ENCODE results near the gene USP40.

The USP40 gene

DNA sequence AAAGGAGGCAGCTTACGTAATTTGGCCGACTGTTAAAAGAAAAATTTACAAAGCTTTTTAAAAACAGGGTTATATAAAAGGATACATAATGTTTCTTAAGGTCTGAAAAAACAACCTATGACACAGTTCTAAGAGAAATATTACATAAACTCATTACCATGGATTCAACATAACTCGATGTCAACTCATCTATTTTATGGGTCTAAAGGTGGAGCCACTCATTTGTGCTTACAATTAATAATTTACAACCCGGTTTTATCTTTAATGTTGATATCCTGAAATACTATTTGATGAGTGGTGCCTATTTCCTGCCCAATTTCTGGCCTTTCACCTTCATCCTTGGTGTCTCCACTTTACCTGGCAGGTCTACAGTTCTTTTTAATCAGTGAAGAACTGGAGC, 15.1 kb downstream of the USP40 start:
- DNase-seq, result no peak

DNA sequence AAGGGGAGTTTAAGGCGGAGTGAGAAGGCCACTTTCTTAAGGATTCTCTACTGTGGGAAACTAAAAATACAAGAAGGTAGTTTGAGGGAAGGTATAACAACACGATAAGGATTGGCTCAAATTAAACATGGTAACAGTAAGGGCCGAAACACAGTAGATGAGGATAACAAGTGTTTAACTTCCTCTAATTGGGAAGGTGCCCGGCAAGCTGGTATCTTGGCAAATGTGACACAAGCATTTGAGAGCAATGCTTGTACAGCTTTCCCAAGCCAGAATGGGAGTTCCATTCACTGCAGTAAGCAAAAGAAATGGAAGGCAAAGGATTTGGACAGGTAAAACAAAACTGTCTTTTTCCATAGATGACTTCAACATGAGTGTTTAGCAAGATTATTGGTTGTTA, 19.8 kb downstream of the USP40 start:
- DNase-seq, result no peak

DNA sequence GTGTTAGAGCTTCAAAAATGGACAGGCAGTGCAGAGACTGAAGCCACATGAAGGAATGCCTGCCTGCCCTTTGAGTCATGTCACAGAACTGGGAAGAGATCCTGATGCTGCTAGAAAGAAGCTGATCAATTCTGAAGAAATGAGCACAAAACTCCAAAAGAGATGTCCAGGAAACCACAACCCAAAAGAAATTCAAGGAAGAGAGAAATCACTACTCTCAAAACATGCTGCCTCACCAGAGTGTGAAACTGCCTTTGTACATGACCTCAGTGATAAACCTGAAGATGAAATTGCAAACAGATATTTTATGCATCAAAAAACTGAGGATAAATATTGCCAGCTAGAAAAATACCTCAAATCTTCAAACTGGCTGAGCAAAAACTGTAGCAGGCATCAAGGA, 20.5 kb downstream of the USP40 start:
- DNase-seq, result no peak

DNA sequence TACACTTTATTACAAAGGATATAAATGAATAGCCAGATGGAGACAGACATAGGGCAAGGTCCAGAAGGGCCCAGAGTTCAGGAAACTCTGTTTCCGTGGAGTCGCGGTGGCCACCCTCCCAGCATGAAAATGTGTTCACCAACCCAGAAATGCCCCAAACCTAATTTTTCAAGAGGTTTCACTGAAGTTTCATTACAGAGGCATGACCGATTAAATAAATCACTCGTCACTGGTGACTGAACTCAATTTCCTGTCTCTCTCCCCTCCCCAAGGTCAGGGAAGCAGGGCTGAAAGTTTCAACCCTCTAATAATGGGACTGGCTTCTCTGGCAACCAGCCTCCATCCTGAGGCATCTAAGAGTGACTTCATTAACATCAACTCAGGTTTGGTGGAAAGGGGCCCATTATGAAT, 22.4 kb downstream of the USP40 start:
- DNase-seq, result no peak

DNA sequence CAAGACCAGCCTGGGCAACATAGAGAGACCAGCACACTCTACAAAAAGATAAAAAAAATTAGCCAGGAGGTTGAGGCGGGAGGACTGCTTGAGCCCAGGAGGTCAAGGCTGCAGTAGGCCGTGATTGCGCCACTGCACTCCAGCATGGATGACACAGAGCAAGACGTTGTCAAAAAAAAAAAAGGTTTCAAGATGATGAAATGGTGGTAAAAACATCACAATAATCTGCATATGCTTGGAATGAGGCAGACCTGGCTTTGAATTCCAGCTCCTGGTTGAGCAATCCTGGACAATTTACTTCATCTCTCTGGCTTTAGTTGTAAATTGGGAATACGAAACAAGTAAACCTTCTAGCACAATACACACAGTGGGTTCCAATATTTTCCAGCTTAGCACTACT, 24.1 kb downstream of the USP40 start:
- DNase-seq, result no peak

DNA sequence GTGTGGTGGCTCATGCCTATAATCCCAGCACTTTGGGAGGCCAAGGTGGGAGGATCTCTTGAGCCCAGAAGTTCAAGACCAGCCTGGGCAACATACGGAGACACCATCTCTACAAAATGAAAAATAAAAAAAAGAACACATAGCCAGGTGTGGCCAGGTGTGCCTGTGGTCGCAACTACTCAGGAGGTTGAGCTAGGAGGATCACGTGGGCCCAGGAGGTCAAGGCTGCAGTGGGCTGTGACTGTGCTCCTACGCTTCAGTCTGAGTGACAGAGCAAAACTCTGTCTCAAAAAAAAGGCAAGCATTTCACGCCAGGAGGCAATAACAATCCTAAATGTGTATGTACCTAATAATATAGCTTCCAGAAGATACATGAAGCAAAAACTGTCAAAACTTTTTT, 27.8 kb downstream of the USP40 start:
- no peak for DNase-seq

DNA sequence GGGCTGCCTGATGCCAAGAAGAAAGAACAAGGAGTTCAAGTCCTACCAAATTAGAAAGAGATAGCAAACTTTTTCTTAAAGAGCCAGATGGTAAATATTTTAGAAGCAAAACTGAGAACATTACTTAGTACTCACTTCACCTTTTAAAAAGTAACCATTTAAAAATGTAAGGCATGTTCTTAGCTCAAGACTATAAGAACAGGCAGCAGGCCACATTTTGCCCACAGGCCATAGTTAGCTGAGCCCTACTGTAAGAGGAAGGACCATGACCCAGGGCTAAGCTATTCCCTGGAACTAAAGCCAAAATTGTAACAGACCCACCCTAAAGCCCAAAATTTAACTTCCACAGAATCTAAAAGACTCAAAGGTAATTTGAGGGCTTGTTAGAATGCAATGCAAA, 31.3 kb downstream of the USP40 start:
- DNase-seq, result no peak

DNA sequence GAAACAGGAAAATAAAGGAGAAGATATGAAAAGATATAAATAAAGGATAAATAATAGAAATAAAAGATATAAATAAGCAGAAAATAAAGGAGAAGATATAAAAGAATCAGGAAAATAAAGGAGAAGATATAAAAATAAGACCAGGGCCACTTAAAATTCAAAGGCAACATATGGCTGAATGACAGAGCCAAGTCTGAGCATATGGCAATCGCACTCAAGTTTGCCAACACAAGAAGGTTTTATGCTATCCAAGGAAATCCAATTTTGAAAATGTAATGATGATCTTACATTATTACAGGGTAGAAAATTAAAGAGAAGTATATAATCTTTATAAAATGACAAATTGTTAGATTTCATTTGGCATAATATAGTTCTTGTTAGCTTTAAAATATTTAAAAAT, 33.6 kb downstream of the USP40 start:
- no peak for DNase-seq

DNA sequence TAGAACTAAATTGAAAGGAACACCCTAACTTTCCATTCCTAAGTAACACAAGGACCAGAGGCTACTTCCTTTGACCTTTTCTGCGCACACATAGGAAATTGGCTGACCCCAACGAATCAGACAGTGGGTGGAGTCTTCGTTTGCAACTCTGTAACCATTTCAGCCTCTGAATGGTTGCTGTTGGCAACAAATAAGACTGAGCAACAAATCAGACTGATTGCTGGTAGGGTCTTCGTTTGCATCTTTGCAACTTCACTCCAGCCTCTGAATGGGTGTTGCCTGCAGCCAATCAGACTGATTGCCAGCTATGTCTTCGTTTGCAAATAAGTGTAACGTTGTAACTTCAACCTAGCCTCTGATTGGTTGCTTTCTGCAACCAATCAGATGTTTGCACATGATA, 34.6 kb downstream of the USP40 start:
- no peak for DNase-seq

DNA sequence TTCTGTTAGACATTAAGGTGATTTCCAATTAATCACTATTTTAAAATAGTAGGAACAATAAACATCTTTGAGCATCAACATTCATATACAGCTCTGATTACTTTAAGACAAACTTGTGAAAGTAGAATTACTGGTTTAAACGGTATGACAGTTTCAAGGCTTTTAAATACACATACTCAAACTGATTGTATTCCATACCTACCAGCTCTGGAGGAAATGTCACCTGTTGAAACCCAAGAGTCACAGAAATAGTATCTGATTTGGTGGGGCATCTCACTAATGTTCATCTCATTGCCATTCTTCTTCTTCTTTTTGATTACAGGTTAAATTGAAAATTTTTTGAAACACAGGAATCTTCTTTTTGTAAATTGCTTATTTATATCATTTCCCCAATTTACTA, 36.2 kb downstream of the USP40 start:
- DNase-seq, result no peak

DNA sequence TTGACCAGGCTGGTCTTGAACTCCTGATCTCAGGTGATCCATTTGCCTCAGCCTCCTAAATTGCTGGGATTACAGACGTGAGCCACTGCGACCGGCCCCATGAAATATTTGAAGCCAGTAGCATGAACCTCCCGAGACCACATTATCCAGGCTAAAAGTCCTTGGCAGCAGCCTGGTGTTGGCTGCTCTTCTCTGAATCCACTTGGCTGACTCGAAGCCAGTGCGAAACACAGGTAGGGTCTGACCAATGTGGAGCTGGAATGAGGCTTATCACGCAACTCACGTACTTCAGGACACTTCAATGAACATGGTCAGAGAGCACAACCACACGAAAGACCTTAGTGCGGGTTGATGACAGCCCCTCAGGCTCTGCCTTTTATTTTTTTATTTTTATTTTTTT, 38.4 kb downstream of the USP40 start:
- no peak for DNase-seq

DNA sequence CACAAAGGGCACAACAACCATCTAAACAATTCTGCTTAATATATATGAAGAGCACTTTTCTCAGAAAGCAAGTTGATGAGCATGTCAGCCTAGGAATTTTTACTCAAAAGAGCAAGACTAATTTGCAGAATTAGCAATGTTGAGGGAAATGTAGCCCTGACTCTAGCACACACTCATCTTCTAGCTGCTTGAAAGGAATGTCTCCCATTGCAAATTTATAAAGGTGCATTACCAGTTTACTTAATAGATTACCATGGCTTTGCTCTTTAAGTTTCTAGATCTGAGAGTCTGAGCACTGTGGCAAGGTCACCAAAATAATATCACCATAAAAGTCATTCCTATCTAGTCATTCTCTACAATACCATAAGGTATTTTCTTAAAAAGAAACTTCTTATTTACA, 40.8 kb downstream of the USP40 start:
- no peak for DNase-seq

DNA sequence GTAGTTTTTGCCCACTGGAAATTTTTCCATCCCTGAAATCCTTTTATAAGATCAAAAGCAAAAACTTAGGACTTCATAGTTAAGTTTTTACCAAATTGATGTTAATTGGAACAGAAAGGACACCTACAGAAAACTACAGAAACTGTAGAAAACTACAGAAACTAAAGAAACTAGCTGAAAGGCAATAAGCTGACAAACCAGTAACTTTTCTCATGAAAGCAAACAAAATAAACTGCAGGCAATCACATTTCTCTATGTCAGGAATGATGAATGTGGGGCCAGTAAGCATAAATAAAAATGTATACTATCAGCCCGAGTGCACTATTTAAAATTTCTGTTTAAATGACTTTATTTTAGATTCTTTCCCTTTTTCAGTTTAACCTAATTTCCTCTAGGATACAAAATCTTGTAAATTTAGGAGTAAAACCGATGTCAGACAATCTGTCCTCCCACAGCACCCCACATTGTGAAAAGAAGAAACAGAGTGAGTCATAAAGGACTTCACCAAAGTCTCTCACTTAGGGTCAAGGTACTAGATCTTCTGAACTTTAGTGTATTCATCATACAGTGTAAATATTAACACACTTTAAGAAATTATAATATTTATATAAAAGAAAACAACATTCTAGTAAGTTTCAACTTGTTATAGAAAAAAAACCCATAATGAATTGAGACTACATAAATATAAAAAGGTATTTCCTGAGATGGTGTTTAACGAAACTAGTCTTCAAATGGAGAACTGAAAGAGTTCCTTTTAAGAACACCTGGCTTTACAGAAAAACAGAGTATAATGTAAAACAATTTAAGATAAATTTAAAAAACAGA, 46.6 kb downstream of the USP40 start:
- no peak for DNase-seq

DNA sequence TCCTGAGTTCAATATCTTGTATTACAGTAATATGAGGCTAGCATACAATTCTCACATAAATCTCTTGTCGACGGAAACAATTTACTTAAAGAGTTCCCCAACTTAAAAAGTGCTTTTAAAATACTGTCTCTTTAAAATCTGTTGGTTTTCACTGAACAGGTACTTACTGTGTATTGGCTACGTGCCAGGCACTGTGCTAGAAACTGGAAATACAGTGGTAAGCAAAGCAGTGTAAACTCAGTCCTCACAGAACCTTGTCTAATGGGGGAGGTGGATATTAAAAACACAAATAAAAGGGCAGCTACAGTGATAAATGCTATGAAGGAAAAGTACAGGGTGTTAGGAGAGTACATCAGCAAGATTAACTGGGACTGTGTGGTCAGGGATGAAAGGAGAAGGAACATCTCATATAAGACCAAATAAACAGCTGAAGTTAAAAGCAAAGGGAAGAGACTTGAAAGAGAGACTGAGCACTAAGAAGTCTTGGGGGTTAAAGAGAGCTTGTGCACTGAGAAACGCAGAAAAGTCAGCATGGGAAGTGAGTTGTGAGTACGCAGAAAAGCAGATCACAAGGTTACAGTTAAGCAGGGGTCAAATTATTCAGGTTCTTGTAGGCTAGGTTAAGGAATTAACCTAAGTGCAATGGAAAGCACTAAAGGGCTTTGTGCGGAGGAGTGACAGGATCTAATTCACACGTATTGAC, 52.5 kb downstream of the USP40 start:
- DNase-seq, result no peak

DNA sequence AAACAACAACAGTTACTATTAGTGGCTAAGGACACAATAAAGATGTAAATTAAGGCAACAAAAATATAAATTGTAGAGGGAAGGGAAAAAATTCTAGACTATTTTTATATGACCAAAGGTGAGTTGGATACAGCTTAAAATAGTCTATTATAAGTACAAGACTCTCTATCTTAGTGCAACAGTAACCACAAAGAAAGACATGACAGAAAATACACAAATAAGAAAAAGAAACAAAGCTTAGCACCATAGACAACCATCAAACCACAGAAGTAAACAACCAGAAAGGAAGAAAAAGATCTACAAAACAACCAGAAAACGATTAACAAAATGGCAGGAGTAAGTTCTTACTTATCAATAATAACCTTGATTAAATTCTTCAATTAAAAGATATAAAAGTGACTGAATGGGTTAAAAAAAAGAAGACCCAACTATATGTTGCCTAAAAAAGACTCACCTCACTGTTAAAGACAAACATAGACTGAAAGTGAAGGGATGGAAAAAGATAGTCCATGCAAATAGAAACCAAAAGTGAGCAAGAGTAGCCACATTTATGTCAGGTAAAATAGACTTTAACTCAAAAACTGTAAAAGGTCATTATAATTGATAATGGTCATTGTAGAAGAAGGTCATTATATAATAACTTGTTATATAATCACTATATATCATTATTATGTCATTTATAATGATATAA, 62.5 kb downstream of the USP40 start:
- DNase-seq, result no peak

DNA sequence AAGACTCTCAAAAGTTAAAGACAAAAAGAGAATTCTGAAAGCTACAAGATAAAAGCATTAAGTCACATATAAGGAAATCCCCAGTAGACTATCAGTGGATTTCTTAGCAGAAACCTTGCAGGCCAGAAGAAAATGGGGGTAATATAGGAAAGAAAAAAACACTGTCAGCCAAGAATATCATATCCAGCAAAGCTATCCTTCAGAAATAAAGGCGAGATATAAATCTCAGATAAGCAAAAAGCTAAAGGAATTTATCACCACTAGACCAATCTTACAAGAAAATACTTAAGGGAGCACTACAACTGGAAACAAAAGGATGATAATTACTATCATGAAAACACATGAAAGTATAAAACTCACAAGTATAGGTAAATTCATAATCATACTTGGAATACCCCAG, 63.1 kb downstream of the USP40 start:
- DNase-seq, result peak; percentile 19

DNA sequence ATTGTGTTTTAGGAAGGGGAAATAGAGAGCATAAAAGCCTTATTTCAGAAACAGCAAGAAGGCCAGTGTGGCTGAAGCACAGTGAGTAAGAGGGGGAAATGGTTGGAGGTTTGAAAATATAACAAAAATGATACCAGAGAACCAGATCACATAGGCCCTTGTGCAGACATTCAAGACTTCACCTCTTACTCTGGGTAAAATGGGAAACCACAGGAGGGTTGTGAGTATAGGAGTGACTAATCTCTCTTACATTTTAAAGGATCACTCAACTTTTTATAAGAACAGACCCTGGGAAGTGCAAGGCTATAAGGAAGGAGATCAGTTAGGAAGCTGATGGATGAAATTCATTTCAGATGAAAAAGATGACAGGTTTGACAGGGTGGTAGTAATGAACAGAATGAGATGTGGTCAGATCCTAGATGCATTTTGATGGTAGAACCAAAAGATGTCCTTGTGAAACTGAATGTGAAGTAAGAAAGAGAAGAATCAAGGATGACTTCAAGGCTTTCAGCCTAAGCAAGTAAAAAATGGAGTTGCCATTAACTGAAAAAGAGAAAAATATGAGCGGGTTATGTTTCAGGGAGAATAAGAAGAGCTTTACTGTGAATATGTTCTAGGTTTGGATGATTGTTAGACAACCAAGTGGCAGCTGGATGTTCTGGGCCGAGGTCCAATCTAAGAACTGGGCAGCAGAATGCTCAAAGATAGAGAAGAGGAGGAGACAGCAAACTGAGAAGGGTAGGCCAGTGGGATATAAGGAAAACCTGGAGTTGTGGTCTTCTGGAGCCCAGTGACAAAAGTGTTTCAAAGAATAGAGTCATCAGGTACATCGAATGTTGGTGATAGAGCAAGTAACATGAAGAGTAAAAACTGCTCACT, 65.1 kb downstream of the USP40 start:
- DNase-seq, result no peak

DNA sequence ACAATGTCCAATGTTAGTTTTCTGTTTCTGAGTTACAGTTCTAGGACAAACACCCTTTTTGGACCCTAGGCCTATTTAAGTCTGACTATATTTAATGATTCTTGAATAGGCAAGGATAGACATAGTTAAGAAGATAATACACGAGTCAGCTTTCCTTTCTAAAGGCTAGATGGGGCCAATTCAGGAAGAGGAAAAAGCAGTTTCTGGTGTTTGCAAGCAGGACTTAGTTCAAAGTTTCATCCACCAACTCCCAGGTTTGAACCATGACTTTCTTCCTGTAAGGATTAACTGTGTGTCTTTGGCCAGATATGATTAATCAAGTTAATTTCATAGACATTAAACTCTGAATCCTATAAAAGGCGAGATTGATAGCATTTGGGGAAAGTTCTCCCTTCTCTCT, 66.7 kb downstream of the USP40 start:
- no peak for DNase-seq

DNA sequence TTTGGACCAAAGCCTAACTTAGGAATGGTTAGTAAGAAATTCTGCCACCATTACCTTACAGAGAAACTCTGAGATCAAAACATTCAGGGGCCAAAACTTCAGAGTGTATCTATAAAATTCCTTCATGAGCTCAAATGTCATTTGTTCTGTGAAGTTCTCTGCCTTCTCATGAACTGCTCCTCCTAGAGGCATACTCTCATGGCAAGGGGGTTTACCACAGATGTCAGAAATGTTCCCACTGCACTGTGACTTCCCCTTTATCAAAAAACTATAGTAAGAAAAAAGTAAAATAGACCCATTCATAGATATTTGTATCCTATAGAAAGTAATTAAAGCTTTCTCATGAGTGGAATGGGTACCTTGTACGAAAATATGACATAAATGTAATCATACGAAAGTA, 68.5 kb downstream of the USP40 start:
- no peak for DNase-seq

DNA sequence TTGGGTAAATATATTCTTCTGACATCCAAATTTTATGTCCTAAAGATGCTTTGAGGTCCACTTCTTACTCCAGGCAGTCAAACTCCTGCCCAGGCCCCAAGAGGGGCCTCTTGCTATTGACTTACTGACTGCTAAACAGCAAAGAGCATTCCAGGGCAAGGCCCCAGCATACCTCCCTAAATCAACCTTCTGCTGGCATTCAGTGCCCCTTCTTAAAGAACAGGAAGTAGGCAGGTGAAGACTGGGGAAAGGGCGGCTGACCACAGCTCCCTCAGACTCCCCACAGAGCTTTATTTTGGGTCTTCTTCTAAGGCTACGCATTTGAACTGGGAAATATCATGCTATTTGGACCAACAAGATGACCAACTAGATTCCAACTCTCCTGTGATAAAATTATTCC, 68.9 kb downstream of the USP40 start:
- DNase-seq, result no peak

DNA sequence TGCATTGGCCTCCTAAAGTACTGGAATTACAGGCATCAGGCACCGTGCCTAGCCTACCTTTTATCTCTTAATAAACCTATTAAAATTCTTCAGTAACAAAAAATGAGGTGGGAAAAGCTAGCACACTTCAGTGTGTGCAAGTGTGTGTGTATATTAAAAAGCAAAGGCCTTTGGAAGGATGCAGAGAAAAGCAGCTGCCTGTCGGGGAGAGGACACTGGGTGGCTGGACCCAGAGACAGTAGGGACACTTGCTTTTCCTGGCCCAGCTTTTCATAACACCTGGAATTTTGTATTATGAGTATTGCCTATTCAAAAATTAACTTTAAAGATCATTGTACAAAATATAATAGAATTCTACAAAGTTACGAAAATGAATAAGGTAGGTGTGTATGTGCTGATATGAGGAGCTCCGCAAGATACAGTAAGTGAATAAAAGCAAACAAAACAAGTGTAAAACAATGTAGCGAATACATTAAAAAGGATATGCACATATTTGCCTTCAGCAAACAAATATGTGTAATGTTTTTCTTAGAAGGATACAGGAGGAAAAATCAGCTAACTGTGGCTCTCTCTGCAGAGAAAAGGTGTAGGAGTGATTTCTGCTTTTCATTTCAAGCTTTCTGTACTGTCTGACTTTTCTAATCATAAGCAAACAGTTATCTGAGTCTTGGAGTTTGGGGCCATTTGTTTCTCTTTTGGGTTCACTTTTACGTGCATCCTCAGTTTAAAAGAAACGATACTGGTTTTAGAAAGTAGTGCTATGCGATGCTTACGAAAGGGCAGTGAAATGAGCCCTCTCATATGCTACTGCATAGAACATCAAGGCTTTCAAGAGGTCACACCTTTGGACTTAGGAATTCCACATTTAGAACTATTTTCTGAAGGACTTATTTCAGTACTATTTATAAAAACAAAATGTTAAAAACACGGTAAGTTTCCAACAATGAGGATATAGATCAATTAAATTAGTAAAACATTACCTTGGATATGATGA, 70.8 kb downstream of the USP40 start:
- DNase-seq, result no peak

DNA sequence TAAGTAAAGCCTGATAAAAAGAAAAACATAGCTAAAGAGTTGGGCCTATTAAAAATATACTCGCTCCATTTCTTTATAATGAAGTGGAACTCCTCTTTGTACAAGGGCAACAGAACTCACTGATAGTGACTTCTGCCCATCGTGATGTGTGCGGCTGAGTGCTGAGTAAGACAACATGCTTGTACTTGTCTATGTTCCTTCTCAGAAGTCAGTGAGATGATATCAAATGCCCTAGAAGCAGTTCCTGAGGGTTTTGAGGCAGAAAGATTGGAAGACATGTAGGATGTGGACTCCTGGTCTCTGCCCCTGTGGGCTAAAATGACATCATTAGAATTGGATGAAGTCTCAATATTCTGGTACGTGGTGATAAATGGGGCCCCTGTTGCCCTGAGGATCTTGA, 73.8 kb downstream of the USP40 start:
- DNase-seq, result no peak
